Activated T-helper 1 cell treated with Interleukin-2 at 50 U/mL for 16 hours (primary cell): Measurements from ENCODE around the gene ADAM11.
"Not testable (repeated sequence)": the region's sequence is repeated elsewhere in the genome, so short reads cannot be mapped to it uniquely, and the experiment has no call there.

Experiments
- DNase-seq: peaks from one replicate; pipeline ENCODE4 v3.0.0-alpha.2; 2020; ENCODE audit warnings: low read depth

The ADAM11 gene

GRCh38 chr17:44758414-44759085 lies at the start of gene ADAM11:
ADAM11 (plus strand) TSS chr17:44758988; CDS start chr17:44759200, 212 bp downstream.
- DNase-seq: no peak

- no peak for DNase-seq
Observed at GRCh38 chr17:44719444-44719843, 39.3 kb upstream of the ADAM11 start.

GRCh38 chr17:44722254-44722653 lies 36.5 kb upstream of the ADAM11 start:
- DNase-seq: no peak

- not testable (repeated sequence) for DNase-seq
Observed at GRCh38 chr17:44726121-44726520, 32.7 kb upstream of the ADAM11 start.

GRCh38 chr17:44733753-44734152 lies 25.0 kb upstream of the ADAM11 start:
- DNase-seq: no peak

GRCh38 chr17:44734272-44734671 lies 24.5 kb upstream of the ADAM11 start:
- no peak for DNase-seq

- DNase-seq: no peak
Observed at GRCh38 chr17:44736551-44737240, 22.1 kb upstream of the ADAM11 start.

- DNase-seq: no peak
Observed at GRCh38 chr17:44738214-44738906, 20.4 kb upstream of the ADAM11 start.

- no peak for DNase-seq
Observed at GRCh38 chr17:44741316-44741715, 17.5 kb upstream of the ADAM11 start.

GRCh38 chr17:44745301-44745700 lies 13.5 kb upstream of the ADAM11 start:
- no peak for DNase-seq

- DNase-seq: not testable (repeated sequence)
Observed at GRCh38 chr17:44745738-44746137, 13.1 kb upstream of the ADAM11 start.

- no peak for DNase-seq
Observed at GRCh38 chr17:44747566-44747965, 11.2 kb upstream of the ADAM11 start.

- DNase-seq: no peak
Observed at GRCh38 chr17:44749076-44749979, 9.5 kb upstream of the ADAM11 start.

- DNase-seq: no peak
Observed at GRCh38 chr17:44749980-44750318, 8.8 kb upstream of the ADAM11 start.

- DNase-seq: no peak
Observed at GRCh38 chr17:44751331-44751730, 7.5 kb upstream of the ADAM11 start.

- no peak for DNase-seq
Observed at GRCh38 chr17:44751806-44752205, 7.0 kb upstream of the ADAM11 start.

GRCh38 chr17:44752953-44753861 lies 5.6 kb upstream of the ADAM11 start:
- DNase-seq: no peak

GRCh38 chr17:44754276-44754675 lies 4.5 kb upstream of the ADAM11 start:
- no peak for DNase-seq

GRCh38 chr17:44755180-44755579 lies 3.6 kb upstream of the ADAM11 start:
- DNase-seq: not testable (repeated sequence)

- no peak for DNase-seq
Observed at GRCh38 chr17:44757045-44757917, 1.5 kb upstream of the ADAM11 start.
